ENCODE results near the gene SIRPB1.
"Not testable (repeated sequence)": the region's sequence is repeated elsewhere in the genome, so short reads cannot be mapped to it uniquely, and the experiment has no call there.

The SIRPB1 gene

DNA sequence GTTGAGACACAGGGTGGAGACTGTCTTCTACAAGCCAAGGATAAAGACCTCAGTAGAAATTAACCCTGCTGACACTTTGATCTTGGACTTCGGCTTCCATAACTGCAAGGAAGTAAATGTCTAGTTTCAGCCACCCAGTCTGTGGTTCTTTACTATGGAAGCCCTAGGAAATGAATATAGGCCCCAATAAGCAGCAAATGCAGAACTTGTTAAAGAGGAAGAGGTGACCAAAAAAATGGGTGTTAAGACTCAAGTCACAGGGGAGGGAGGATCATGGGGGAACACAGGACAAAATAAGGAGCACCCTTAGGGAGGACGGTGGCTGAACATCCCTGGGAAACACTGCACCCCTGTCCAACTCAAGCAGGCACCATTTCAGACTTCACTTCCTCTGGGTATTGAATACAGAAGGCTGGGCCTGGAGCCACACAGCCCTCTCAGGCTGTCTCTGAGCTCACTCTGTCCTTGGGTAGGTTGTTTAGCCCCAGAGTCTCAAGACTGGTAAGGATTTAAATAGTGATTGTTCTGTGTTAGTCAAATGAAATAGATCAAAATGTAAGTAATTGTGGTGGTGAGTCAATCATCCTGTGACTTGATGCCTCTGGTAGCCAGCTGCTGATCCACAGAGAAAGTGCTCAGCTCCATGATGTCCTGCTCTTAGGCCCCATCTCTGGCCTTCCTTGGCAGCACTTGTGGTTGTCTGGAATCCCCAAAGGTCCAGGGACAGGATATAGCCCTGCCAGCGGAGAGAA, 31.9 kb downstream of the SIRPB1 start:
- peak overlapping the region; percentile 92 for H2AFZ ChIP-seq (ENCODE audit: low read depth, low read length)
- DNase-seq (no peak), ATAC-seq (ENCODE audit: insufficient read depth, low read depth) (0 out of 3 replicates have a peak, but pooled peaks have one; percentile 4)
- peak overlapping the region; percentile 95 for H3K27ac ChIP-seq (ENCODE audit: low read length)
- TF ChIP-seq EZH2 (IDR thresholded peaks at IDR 0.05; ENCODE audit: borderline replicate concordance, low read depth, low read length, severe bottlenecking), result no peak
- TF ChIP-seq, protein P1, sequence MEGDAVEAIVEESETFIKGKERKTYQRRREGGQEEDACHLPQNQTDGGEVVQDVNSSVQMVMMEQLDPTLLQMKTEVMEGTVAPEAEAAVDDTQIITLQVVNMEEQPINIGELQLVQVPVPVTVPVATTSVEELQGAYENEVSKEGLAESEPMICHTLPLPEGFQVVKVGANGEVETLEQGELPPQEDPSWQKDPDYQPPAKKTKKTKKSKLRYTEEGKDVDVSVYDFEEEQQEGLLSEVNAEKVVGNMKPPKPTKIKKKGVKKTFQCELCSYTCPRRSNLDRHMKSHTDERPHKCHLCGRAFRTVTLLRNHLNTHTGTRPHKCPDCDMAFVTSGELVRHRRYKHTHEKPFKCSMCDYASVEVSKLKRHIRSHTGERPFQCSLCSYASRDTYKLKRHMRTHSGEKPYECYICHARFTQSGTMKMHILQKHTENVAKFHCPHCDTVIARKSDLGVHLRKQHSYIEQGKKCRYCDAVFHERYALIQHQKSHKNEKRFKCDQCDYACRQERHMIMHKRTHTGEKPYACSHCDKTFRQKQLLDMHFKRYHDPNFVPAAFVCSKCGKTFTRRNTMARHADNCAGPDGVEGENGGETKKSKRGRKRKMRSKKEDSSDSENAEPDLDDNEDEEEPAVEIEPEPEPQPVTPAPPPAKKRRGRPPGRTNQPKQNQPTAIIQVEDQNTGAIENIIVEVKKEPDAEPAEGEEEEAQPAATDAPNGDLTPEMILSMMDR (IDR thresholded peaks at IDR 0.05; ENCODE audit: borderline replicate concordance, extremely low read depth, low read length, poor library complexity, severe bottlenecking), result no peak
- H3K4me3 ChIP-seq (ENCODE audit: low read depth in 1 of 2, low read length in 2 of 2), result no peak overlapping the region
- no peaks in the 10 kb centered on the region for H3K27me3 ChIP-seq (ENCODE audit: insufficient read depth, low read length, poor library complexity)
- H3K9ac ChIP-seq (ENCODE audit: low read depth, low read length), result peak overlapping the region; percentile 48; the same call in 1 of the 2 replicates
- peak overlapping the region; percentile 55 for H3K4me2 ChIP-seq (ENCODE audit: insufficient read depth, low read length)
- no peaks in the 10 kb centered on the region for H3K36me3 ChIP-seq (ENCODE audit: insufficient read depth, low read length)
- H4K20me1 ChIP-seq (ENCODE audit: insufficient read depth, low read length), result no peaks in the 10 kb centered on the region
- H3K79me2 ChIP-seq (ENCODE audit: insufficient read depth, low read length), result no peaks in the 10 kb centered on the region
- H3K4me1 ChIP-seq (ENCODE audit: insufficient read depth, low read length), result peaks cover 23% of the 10 kb centered on the region
- no peaks in the 10 kb centered on the region for H3K9me3 ChIP-seq (ENCODE audit: insufficient read depth, low read length, severe bottlenecking)

DNA sequence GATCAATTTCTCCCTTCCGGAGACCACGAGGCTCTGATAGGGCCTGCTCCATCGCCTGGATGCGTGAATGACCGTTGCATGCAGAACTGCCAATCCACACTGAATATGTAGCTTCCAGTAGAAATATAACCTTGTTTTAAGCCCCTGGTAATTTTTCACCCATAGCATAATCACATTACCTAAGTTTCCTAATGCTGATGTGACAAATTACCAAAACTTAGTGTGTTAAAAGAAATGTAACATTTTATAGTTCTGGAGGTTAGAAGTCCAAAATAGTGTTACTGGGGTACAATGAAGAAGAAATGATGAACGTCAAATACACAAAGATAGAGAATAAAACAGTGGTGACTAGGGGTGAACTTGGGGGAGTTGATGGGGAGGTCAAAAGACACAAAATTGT, 40.3 kb downstream of the SIRPB1 start:
- H3K79me2 ChIP-seq (ENCODE audit: insufficient read depth, low read length), result no peaks in the 10 kb centered on the region
- H2AFZ ChIP-seq (ENCODE audit: low read depth, low read length), result no peak overlapping the region
- H4K20me1 ChIP-seq (ENCODE audit: insufficient read depth, low read length), result no peaks in the 10 kb centered on the region
- H3K27me3 ChIP-seq (ENCODE audit: insufficient read depth, low read length, poor library complexity), result no peaks in the 10 kb centered on the region
- H3K4me1 ChIP-seq (ENCODE audit: insufficient read depth, low read length), result no peaks in the 10 kb centered on the region
- H3K4me3 ChIP-seq (ENCODE audit: low read depth in 1 of 2, low read length in 2 of 2), result no peak overlapping the region
- H3K27ac ChIP-seq (ENCODE audit: low read length), result no peak overlapping the region
- TF ChIP-seq EZH2 (IDR thresholded peaks at IDR 0.05; ENCODE audit: borderline replicate concordance, low read depth, low read length, severe bottlenecking), result no peak
- TF ChIP-seq, protein P1 (IDR thresholded peaks at IDR 0.05; ENCODE audit: borderline replicate concordance, extremely low read depth, low read length, poor library complexity, severe bottlenecking), result no peak
- DNase-seq, result no peak
- H3K9me3 ChIP-seq (ENCODE audit: insufficient read depth, low read length, severe bottlenecking), result no peaks in the 10 kb centered on the region
- no peak overlapping the region for H3K9ac ChIP-seq (ENCODE audit: low read depth, low read length)
- no peak overlapping the region for H3K4me2 ChIP-seq (ENCODE audit: insufficient read depth, low read length)
- no peak for ATAC-seq (ENCODE audit: insufficient read depth, low read depth)
- H3K36me3 ChIP-seq (ENCODE audit: insufficient read depth, low read length), result no peaks in the 10 kb centered on the region

DNA sequence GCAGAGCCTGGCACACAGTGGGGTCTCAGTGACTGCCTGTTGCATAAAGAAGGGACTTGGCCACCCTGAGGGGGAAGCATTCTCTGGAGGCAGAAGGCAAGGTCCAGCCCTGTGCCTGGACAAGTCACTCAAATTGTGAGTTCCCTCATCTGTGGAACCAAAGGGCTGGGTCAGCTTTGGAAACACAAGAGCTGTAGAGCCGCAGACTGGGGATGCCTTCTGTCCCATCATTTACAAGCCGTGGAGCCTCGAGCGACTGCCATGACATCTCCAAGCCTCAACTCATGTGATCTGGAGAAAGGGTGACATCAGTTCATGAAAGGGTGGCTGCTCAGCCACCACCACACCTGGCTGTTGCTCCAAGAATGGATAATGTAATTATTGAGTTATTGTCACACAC, 41.9 kb downstream of the SIRPB1 start:
- TF ChIP-seq EZH2 (IDR thresholded peaks at IDR 0.05; ENCODE audit: borderline replicate concordance, low read depth, low read length, severe bottlenecking), result no peak

DNA sequence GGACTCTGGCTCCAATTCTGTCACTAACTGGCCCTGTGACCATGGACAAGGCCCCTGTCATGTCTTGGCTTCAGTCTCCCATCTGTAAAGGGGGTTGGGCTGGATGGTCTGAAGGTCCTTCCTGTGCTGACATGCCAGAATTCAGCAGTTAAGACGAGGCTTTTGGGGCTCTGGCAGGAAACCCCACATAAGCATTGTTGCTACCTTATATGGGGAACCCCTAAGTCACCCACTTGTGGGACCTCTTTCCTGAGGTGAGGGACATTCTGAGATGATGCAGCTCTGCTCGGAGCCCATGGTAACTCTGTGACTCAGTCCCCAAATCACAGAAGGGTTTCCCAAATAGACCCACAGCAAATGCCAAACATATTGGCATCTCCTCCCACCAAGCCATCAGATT, 42.5 kb downstream of the SIRPB1 start:
- H3K36me3 ChIP-seq (ENCODE audit: insufficient read depth, low read length); H3K4me2 ChIP-seq (ENCODE audit: insufficient read depth, low read length); ATAC-seq (ENCODE audit: insufficient read depth, low read depth); H2AFZ ChIP-seq (ENCODE audit: low read depth, low read length); H3K79me2 ChIP-seq (ENCODE audit: insufficient read depth, low read length); H3K4me1 ChIP-seq (ENCODE audit: insufficient read depth, low read length); H3K27ac ChIP-seq (ENCODE audit: low read length); H4K20me1 ChIP-seq (ENCODE audit: insufficient read depth, low read length); H3K9ac ChIP-seq (ENCODE audit: low read depth, low read length); H3K4me3 ChIP-seq (ENCODE audit: low read depth in 1 of 2, low read length in 2 of 2); H3K27me3 ChIP-seq (ENCODE audit: insufficient read depth, low read length, poor library complexity); H3K9me3 ChIP-seq (ENCODE audit: insufficient read depth, low read length, severe bottlenecking); DNase-seq: not testable (repeated sequence)

More for the DNA sequence above, 41.9 kb downstream of the SIRPB1 start:
- no peak for DNase-seq
- Histone ChIP-seq H3K36me3 (ENCODE audit: insufficient read depth, low read length) (no peaks in the 10 kb centered on the region), H3K4me2 (ENCODE audit: insufficient read depth, low read length) (no peak overlapping the region), H3K4me3 (ENCODE audit: low read depth in 1 of 2, low read length in 2 of 2) (no peak overlapping the region), H2AFZ (ENCODE audit: low read depth, low read length) (no peak overlapping the region), H4K20me1 (ENCODE audit: insufficient read depth, low read length) (no peaks in the 10 kb centered on the region), H3K9ac (ENCODE audit: low read depth, low read length) (no peak overlapping the region), H3K79me2 (ENCODE audit: insufficient read depth, low read length) (no peaks in the 10 kb centered on the region), H3K27ac (ENCODE audit: low read length) (no peak overlapping the region), H3K4me1 (ENCODE audit: insufficient read depth, low read length) (no peaks in the 10 kb centered on the region), H3K27me3 (ENCODE audit: insufficient read depth, low read length, poor library complexity) (no peaks in the 10 kb centered on the region), H3K9me3 (ENCODE audit: insufficient read depth, low read length, severe bottlenecking) (no peaks in the 10 kb centered on the region)
- no peak for ATAC-seq (ENCODE audit: insufficient read depth, low read depth)

Data from DND-41 (cell line).